ENCODE data around the gene NFS1.
A peak's percentile ranks its signal among the peaks of the same experiment; 100 is the strongest.

The NFS1 gene

GRCh38 chr20:35734777-35735649, 35.9 kb upstream of the NFS1 start:
- Histone ChIP-seq H3K79me2 (ENCODE audit: control insufficient read depth, low read length) (peaks cover 100% of the 10 kb centered on the region), H3K9me3 (ENCODE audit: control insufficient read depth, insufficient read depth, low read length) (no peaks in the 10 kb centered on the region), H3K4me2 (ENCODE audit: low read length) (peak overlapping the region; percentile 22; the same call in 1 of the 2 replicates), H4K20me1 (ENCODE audit: control insufficient read depth, insufficient read depth, low read depth, low read length) (peaks cover 55% of the 10 kb centered on the region), H3K4me1 (ENCODE audit: control insufficient read depth, low read length) (peaks cover 43% of the 10 kb centered on the region), H3K27ac (ENCODE audit: low read depth, low read length) (no peak overlapping the region), H3F3A (ENCODE audit: control insufficient read depth, insufficient read depth) (peaks cover 34% of the 10 kb centered on the region), H3K9me2 (replicated peaks; ENCODE audit: control insufficient read depth, low read length) (no peaks in the 10 kb centered on the region), H3K27me3 (ENCODE audit: control insufficient read depth, low read length) (no peaks in the 10 kb centered on the region), H3K4me3 (ENCODE audit: low read length) (no peak overlapping the region), H3K36me3 (ENCODE audit: control insufficient read depth, low read length) (peaks cover 100% of the 10 kb centered on the region)
- TF ChIP-seq, protein P1, sequence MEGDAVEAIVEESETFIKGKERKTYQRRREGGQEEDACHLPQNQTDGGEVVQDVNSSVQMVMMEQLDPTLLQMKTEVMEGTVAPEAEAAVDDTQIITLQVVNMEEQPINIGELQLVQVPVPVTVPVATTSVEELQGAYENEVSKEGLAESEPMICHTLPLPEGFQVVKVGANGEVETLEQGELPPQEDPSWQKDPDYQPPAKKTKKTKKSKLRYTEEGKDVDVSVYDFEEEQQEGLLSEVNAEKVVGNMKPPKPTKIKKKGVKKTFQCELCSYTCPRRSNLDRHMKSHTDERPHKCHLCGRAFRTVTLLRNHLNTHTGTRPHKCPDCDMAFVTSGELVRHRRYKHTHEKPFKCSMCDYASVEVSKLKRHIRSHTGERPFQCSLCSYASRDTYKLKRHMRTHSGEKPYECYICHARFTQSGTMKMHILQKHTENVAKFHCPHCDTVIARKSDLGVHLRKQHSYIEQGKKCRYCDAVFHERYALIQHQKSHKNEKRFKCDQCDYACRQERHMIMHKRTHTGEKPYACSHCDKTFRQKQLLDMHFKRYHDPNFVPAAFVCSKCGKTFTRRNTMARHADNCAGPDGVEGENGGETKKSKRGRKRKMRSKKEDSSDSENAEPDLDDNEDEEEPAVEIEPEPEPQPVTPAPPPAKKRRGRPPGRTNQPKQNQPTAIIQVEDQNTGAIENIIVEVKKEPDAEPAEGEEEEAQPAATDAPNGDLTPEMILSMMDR (IDR thresholded peaks at IDR 0.05; ENCODE audit: low read depth, low read length, poor library complexity, severe bottlenecking) = no peak
- no peak for TF ChIP-seq EZH2phosphoT487 (IDR thresholded peaks at IDR 0.05; ENCODE audit: borderline replicate concordance, low read length)

GRCh38 chr20:35734374-35734773, 35.2 kb upstream of the NFS1 start:
- Histone ChIP-seq H3F3A (ENCODE audit: control insufficient read depth, insufficient read depth) (peaks cover 34% of the 10 kb centered on the region), H3K79me2 (ENCODE audit: control insufficient read depth, low read length) (peaks cover 100% of the 10 kb centered on the region), H3K4me1 (ENCODE audit: control insufficient read depth, low read length) (peaks cover 37% of the 10 kb centered on the region), H3K9me2 (replicated peaks; ENCODE audit: control insufficient read depth, low read length) (no peaks in the 10 kb centered on the region), H3K4me2 (ENCODE audit: low read length) (0 out of 2 replicates have a peak overlapping the region, but pooled peaks have one; percentile 22), H3K9me3 (ENCODE audit: control insufficient read depth, insufficient read depth, low read length) (no peaks in the 10 kb centered on the region), H3K27ac (ENCODE audit: low read depth, low read length) (no peak overlapping the region), H4K20me1 (ENCODE audit: control insufficient read depth, insufficient read depth, low read depth, low read length) (peaks cover 52% of the 10 kb centered on the region), H3K4me3 (ENCODE audit: low read length) (no peak overlapping the region), H3K36me3 (ENCODE audit: control insufficient read depth, low read length) (peaks cover 100% of the 10 kb centered on the region), H3K27me3 (ENCODE audit: control insufficient read depth, low read length) (no peaks in the 10 kb centered on the region)
- TF ChIP-seq, protein P1 (IDR thresholded peaks at IDR 0.05; ENCODE audit: low read depth, low read length, poor library complexity, severe bottlenecking) = no peak
- no peak for TF ChIP-seq EZH2phosphoT487 (IDR thresholded peaks at IDR 0.05; ENCODE audit: borderline replicate concordance, low read length)

DNA sequence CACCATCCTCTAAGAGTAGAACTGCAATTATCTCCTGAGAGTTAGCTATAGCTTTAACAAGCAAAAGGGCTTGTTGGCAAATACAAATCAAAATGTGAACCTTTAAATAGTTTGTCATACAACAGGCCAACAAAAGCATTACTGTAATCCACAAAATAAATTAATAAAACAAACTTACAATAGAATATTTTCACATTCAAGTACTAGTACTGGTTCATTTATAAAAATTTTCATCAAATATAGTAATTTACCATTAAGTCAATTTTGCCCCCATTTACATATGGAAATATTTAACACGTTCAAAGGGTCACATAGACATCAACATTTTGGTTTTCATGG, 33.5 kb upstream of the NFS1 start:
- H3K9me3 ChIP-seq (ENCODE audit: control insufficient read depth, insufficient read depth, low read length) = no peaks in the 10 kb centered on the region
- peaks cover 97% of the 10 kb centered on the region for H3K79me2 ChIP-seq (ENCODE audit: control insufficient read depth, low read length)
- TF ChIP-seq, protein P1 (IDR thresholded peaks at IDR 0.05; ENCODE audit: low read depth, low read length, poor library complexity, severe bottlenecking) = no peak
- TF ChIP-seq EZH2phosphoT487 (IDR thresholded peaks at IDR 0.05; ENCODE audit: borderline replicate concordance, low read length) = no peak
- no peaks in the 10 kb centered on the region for H3K9me2 ChIP-seq (replicated peaks; ENCODE audit: control insufficient read depth, low read length)
- no peak overlapping the region for H3K4me3 ChIP-seq (ENCODE audit: low read length)
- H3K27ac ChIP-seq (ENCODE audit: low read depth, low read length) = no peak overlapping the region
- peaks cover 23% of the 10 kb centered on the region for H3K4me1 ChIP-seq (ENCODE audit: control insufficient read depth, low read length)
- peaks cover 42% of the 10 kb centered on the region for H4K20me1 ChIP-seq (ENCODE audit: control insufficient read depth, insufficient read depth, low read depth, low read length)
- peaks cover 99% of the 10 kb centered on the region for H3K36me3 ChIP-seq (ENCODE audit: control insufficient read depth, low read length)
- H3K4me2 ChIP-seq (ENCODE audit: low read length) = no peak overlapping the region
- H3K27me3 ChIP-seq (ENCODE audit: control insufficient read depth, low read length) = no peaks in the 10 kb centered on the region
- peaks cover 38% of the 10 kb centered on the region for H3F3A ChIP-seq (ENCODE audit: control insufficient read depth, insufficient read depth)

All from DOHH2 (cell line).